WTC11 (cell line): Measurements from ENCODE around the gene GSK3B. TPM values are rescaled to one million over a fixed set of nuclear protein-coding genes. Genes with fewer than 3 reads are reported as not detected.

Experiments
- ATAC-seq: fragments of 200-7000 bp; cut with Tn5 transposase; 2 replicates; pipeline ENCODE4 v1.10.0; 2021; ENCODE audit warnings: mild to moderate bottlenecking, moderate library complexity
- CTCF ChIA-PET: fragments of 300-600 bp; sonication (Branson Sonifier 250); formaldehyde crosslinking; loops from one replicate; lab custom pipeline; 2021; ENCODE audit warnings: antibody characterized with exemption; lab: Charles Lee
- POLR2A ChIA-PET: fragments of 350-600 bp; sonication (Branson Sonifier 250); formaldehyde crosslinking; loops from one replicate; lab custom pipeline; 2021; ENCODE audit warnings: antibody characterized with exemption; lab: Charles Lee
- DNase-seq: peaks from one replicate; pipeline ENCODE4 v3.0.0; 2021; ENCODE audit warnings: low spot score
- H3K27ac Mint-ChIP-seq: 2 replicates; pipeline ENCODE4 v1.8.0; 2021; ENCODE audit warnings: mixed read lengths
- H3K27me3 Mint-ChIP-seq: 2 replicates; pipeline ENCODE4 v1.8.0; 2021; ENCODE audit warnings: low read depth, mild to moderate bottlenecking, moderate library complexity, mixed read lengths
- H3K36me3 Mint-ChIP-seq: 2 replicates; pipeline ENCODE4 v1.8.0; 2021; ENCODE audit warnings: mixed read lengths
- H3K4me1 Mint-ChIP-seq: 2 replicates; pipeline ENCODE4 v1.8.0; 2022; ENCODE audit warnings: mixed read lengths
- H3K4me3 Mint-ChIP-seq: 2 replicates; pipeline ENCODE4 v1.8.0; 2021; ENCODE audit warnings: mild to moderate bottlenecking, moderate library complexity, mixed read lengths
- H3K9me3 Mint-ChIP-seq: 2 replicates; pipeline ENCODE4 v1.8.0; 2021; ENCODE audit warnings: mixed read lengths
- ATF3 ChIP-seq: sonication (generic); formaldehyde crosslinking; conservative IDR thresholded peaks from 2 replicates; pipeline ENCODE4 v1.8.1; 2022; ENCODE audit warnings: mild to moderate bottlenecking, missing genetic modification reagents
- CREB1 ChIP-seq: sonication (generic); formaldehyde crosslinking; IDR thresholded peaks from 2 replicates; pipeline ENCODE4 v1.8.0; 2023; ENCODE audit warnings: mild to moderate bottlenecking, missing genetic modification reagents
- CTCF ChIP-seq: fragments of 200-600 bp; IDR thresholded peaks from 2 replicates; pipeline ENCODE4 v1.8.0; 2022; ENCODE audit warnings: antibody characterized with exemption
- E2F1 ChIP-seq: sonication (generic); formaldehyde crosslinking; IDR thresholded peaks from 2 replicates; pipeline ENCODE4 v1.8.0; 2022; ENCODE audit warnings: mild to moderate bottlenecking, missing genetic modification reagents
- E2F5 ChIP-seq: sonication (generic); formaldehyde crosslinking; IDR thresholded peaks from 2 replicates; pipeline ENCODE4 v1.8.1; 2022; ENCODE audit warnings: mild to moderate bottlenecking, moderate library complexity, missing genetic modification reagents
- ELF4 ChIP-seq: sonication (generic); formaldehyde crosslinking; IDR thresholded peaks from 2 replicates; pipeline ENCODE4 v1.8.1; 2022; ENCODE audit warnings: low read depth, mild to moderate bottlenecking, moderate library complexity, missing genetic modification reagents
- FOXP1 ChIP-seq: sonication (generic); formaldehyde crosslinking; IDR thresholded peaks from 2 replicates; pipeline ENCODE4 v1.8.0; 2022; ENCODE audit warnings: missing genetic modification reagents, mild to moderate bottlenecking, moderate library complexity, borderline replicate concordance
- FOXP4 ChIP-seq: sonication (generic); formaldehyde crosslinking; IDR thresholded peaks from 2 replicates; pipeline ENCODE4 v1.8.0; 2022; ENCODE audit warnings: mild to moderate bottlenecking, missing genetic modification reagents
- HMGA2 ChIP-seq: fragments of 250-450 bp; sonication (Bioruptor Pico); IDR thresholded peaks from 2 replicates; pipeline ENCODE4 v1.4.0; 2021; ENCODE audit warnings: mild to moderate bottlenecking, moderate library complexity
- IRF1 ChIP-seq: sonication (generic); formaldehyde crosslinking; IDR thresholded peaks from 2 replicates; pipeline ENCODE4 v1.8.0; 2023; ENCODE audit warnings: missing genetic modification reagents
- JUN ChIP-seq: sonication (generic); formaldehyde crosslinking; IDR thresholded peaks from 2 replicates; pipeline ENCODE4 v1.8.0; 2023; ENCODE audit warnings: mild to moderate bottlenecking, missing genetic modification reagents
- TCF7 ChIP-seq: sonication (generic); formaldehyde crosslinking; IDR thresholded peaks from 2 replicates; pipeline ENCODE4 v1.8.0; 2022; ENCODE audit warnings: mild to moderate bottlenecking, low read depth, missing genetic modification reagents, moderate library complexity
- ZBTB43 ChIP-seq: sonication (generic); formaldehyde crosslinking; IDR thresholded peaks from 2 replicates; pipeline ENCODE4 v1.8.1; 2023; ENCODE audit warnings: mild to moderate bottlenecking, missing genetic modification reagents
- ZMAT4 ChIP-seq: fragments of 250-450 bp; sonication (Bioruptor Pico); IDR thresholded peaks from 2 replicates; pipeline ENCODE4 v1.9.0; 2021; ENCODE audit warnings: mild to moderate bottlenecking
- ZNF317 ChIP-seq: sonication (generic); formaldehyde crosslinking; IDR thresholded peaks from 2 replicates; pipeline ENCODE4 v1.8.1; 2023; ENCODE audit warnings: low read depth, mild to moderate bottlenecking, moderate library complexity, missing genetic modification reagents, borderline replicate concordance
- ZNF425 ChIP-seq: fragments of 250-450 bp; sonication (Bioruptor Pico); conservative IDR thresholded peaks from 2 replicates; pipeline ENCODE4 v1.9.0; 2021; ENCODE audit warnings: mild to moderate bottlenecking
- ZNF512 ChIP-seq: sonication (generic); formaldehyde crosslinking; IDR thresholded peaks from 2 replicates; pipeline ENCODE4 v1.8.1; 2022; ENCODE audit warnings: missing genetic modification reagents, borderline replicate concordance
- total RNA-seq: library from RNA; stranded (reverse); gene quantifications from 3 replicates; pipeline ENCODE4 v1.2.3, GENCODE V29; 2021

Gene GSK3B
- total RNA-seq, 1 experiment from 2014 or later = 48.9 TPM

GRCh38 chr3:119969759-119970158, 124.5 kb downstream of the GSK3B start:
- POLR2A ChIA-PET = no interaction called here
- ATAC-seq = no peak
- H3K27ac Mint-ChIP-seq = peak overlapping the region; percentile 35
- no peaks in the 10 kb centered on the region for H3K4me1 Mint-ChIP-seq
- no peak for DNase-seq
- TF ChIP-seq HMGA2 (CRISPR knock-in tag) (no peak), TCF7 (CRISPR knock-in tag) (no peak), E2F5 (CRISPR knock-in tag) (no peak), JUN (CRISPR knock-in tag) (no peak), E2F1 (CRISPR knock-in tag) (no peak), ZNF425 (CRISPR knock-in tag) (no peak)
- CTCF ChIA-PET = no interaction called here
- H3K36me3 Mint-ChIP-seq = no peaks in the 10 kb centered on the region
- no peaks in the 10 kb centered on the region; the same call in 1 of the 2 replicates for H3K27me3 Mint-ChIP-seq
- H3K4me3 Mint-ChIP-seq = no peak overlapping the region
- H3K9me3 Mint-ChIP-seq = peaks cover 6% of the 10 kb centered on the region; the same call in 1 of the 2 replicates

GRCh38 chr3:119967353-119968006, 126.8 kb downstream of the GSK3B start:
- Mint-ChIP-seq H3K36me3 (peaks cover 5% of the 10 kb centered on the region), H3K9me3 (peaks cover 7% of the 10 kb centered on the region), H3K4me1 (no peaks in the 10 kb centered on the region), H3K4me3 (no peak overlapping the region), H3K27me3 (no peaks in the 10 kb centered on the region), H3K27ac (no peak overlapping the region)
- DNase-seq = no peak
- POLR2A ChIA-PET = no interaction called here
- CTCF ChIA-PET = no interaction called here
- no peak for TF ChIP-seq ZNF317 (CRISPR knock-in tag)
- TF ChIP-seq FOXP1 = no peak
- no peak for TF ChIP-seq ZNF512 (CRISPR knock-in tag)
- TF ChIP-seq ELF4 = no peak
- TF ChIP-seq ZMAT4 = no peak
- ATAC-seq = no peak

- Mint-ChIP-seq H3K27ac (no peak overlapping the region), H3K27me3 (no peaks in the 10 kb centered on the region), H3K4me1 (no peaks in the 10 kb centered on the region), H3K9me3 (peaks cover 4% of the 10 kb centered on the region; the same call in 1 of the 2 replicates), H3K4me3 (no peak overlapping the region), H3K36me3 (peaks cover 6% of the 10 kb centered on the region)
- DNase-seq (no peak), ATAC-seq (no peak)
- ChIA-PET POLR2A (no interaction called here), CTCF (no interaction called here)
- no peak for TF ChIP-seq FOXP4 (CRISPR knock-in tag)
- TF ChIP-seq ELF4 = no peak
- TF ChIP-seq CREB1 = no peak
- TF ChIP-seq ZBTB43 = no peak
- no peak for TF ChIP-seq IRF1 (CRISPR knock-in tag)
- TF ChIP-seq ATF3 (CRISPR knock-in tag) = no peak
- no peak for TF ChIP-seq CTCF
These were observed 128.6 kb downstream of the GSK3B start for GRCh38 chr3:119965692-119966091.
